MCF 10A (cell line): Measurements from ENCODE around the gene HORMAD2. TPM values are rescaled to one million over a fixed set of nuclear protein-coding genes. Genes with fewer than 3 reads are reported as not detected.
"Not testable (repeated sequence)": the region's sequence is repeated elsewhere in the genome, so short reads cannot be mapped to it uniquely, and the experiment has no call there.

Experiments
- BruUV-seq: library from RNA; stranded (reverse); fragments of 400-500 nt; replicated peaks from 2 replicates; lab custom pipeline; 2021; lab: Mats Ljungman, UMichigan
- CTCF ChIA-PET: fragments of 300-600 bp; sonication (Branson Sonifier 250); formaldehyde crosslinking; extraction: SDS; loops from one replicate; lab custom pipeline; 2021; ENCODE audit warnings: antibody characterized with exemption, inconsistent platforms; lab: Yijun Ruan, JAX
- POLR2A ChIA-PET: fragments of 300-600, 350-650 bp; sonication (Branson Sonifier 250); formaldehyde crosslinking; extraction: SDS; loops from one replicate; lab custom pipeline; 2020; ENCODE audit warnings: antibody characterized with exemption, inconsistent platforms; lab: Yijun Ruan, JAX
- DNase-seq: peaks from one replicate; pipeline ENCODE4 v3.0.0-alpha.2; 2018; ENCODE audit not compliant: unreplicated experiment
- H3K27ac Mint-ChIP-seq: one replicate; pipeline ENCODE4 v1.8.0; 2022; ENCODE audit warnings: mild to moderate bottlenecking, low read depth, mixed read lengths; ENCODE audit not compliant: unreplicated experiment
- H3K27me3 Mint-ChIP-seq: one replicate; pipeline ENCODE4 v1.8.0; 2022; ENCODE audit warnings: mixed read lengths; ENCODE audit not compliant: insufficient read depth, unreplicated experiment
- H3K36me3 Mint-ChIP-seq: one replicate; pipeline ENCODE4 v1.8.0; 2022; ENCODE audit warnings: mild to moderate bottlenecking, moderate library complexity, mixed read lengths; ENCODE audit not compliant: insufficient read depth, unreplicated experiment
- H3K4me1 Mint-ChIP-seq: one replicate; pipeline ENCODE4 v1.8.0; 2022; ENCODE audit warnings: mixed read lengths; ENCODE audit not compliant: insufficient read depth, unreplicated experiment
- H3K4me3 Mint-ChIP-seq: one replicate; pipeline ENCODE4 v1.8.0; 2022; ENCODE audit warnings: mild to moderate bottlenecking, moderate library complexity, mixed read lengths; ENCODE audit not compliant: unreplicated experiment
- H3K9me3 Mint-ChIP-seq: one replicate; pipeline ENCODE4 v1.8.0; 2022; ENCODE audit warnings: mixed read lengths; ENCODE audit not compliant: unreplicated experiment
- intact Hi-C: fragments of 100-400 bp; cut with micrococcal nuclease; formaldehyde crosslinking; loops from 2 replicates; pipeline ENCODE4 v1.14.1; 2022
- total RNA-seq: library from RNA; stranded (reverse); gene quantifications from 2 replicates; pipeline ENCODE4 v1.2.3, GENCODE V29; 2022
- TF ChIP-seq, protein P1 (sequence below): fragments of 200-600 bp; IDR thresholded peaks from one replicate; pipeline ENCODE4 v1.8.0; 2022; ENCODE audit warnings: antibody characterized with exemption, mild to moderate bottlenecking; ENCODE audit not compliant: unreplicated experiment

The HORMAD2 gene
- total RNA-seq, 1 experiment from 2014 or later, result not detected

DNA sequence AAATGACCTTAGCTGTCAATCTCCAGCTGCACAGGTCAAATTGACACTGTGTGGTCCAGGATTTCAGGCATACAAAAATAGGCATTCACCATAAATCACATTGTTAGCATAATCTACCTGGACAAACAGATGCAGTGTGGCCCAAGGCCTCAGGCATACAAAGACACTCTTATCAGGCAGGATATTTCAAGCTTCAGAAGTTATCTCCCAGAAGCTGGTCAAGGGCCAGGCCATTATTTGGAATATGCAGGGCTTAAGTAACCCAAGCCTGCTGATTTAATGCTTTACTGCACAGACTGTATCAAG is 25.5 kb upstream of the HORMAD2 start:
- BruUV-seq, result no TSS peak
- H3K27ac Mint-ChIP-seq, result no peak overlapping the region
- H3K36me3 Mint-ChIP-seq, result no peaks in the 10 kb centered on the region
- DNase-seq, result no peak
- CTCF ChIA-PET, result interaction anchor here (0.5 to 1.3 kb wide), 4 partner anchors 11 to 436 kb away, joined by 3 read pairs; no protein-coding TSS in a partner anchor
- H3K27me3 Mint-ChIP-seq, result no peaks in the 10 kb centered on the region
- H3K4me3 Mint-ChIP-seq, result no peak overlapping the region
- H3K9me3 Mint-ChIP-seq, result peaks cover 7% of the 10 kb centered on the region
- TF ChIP-seq, protein P1, sequence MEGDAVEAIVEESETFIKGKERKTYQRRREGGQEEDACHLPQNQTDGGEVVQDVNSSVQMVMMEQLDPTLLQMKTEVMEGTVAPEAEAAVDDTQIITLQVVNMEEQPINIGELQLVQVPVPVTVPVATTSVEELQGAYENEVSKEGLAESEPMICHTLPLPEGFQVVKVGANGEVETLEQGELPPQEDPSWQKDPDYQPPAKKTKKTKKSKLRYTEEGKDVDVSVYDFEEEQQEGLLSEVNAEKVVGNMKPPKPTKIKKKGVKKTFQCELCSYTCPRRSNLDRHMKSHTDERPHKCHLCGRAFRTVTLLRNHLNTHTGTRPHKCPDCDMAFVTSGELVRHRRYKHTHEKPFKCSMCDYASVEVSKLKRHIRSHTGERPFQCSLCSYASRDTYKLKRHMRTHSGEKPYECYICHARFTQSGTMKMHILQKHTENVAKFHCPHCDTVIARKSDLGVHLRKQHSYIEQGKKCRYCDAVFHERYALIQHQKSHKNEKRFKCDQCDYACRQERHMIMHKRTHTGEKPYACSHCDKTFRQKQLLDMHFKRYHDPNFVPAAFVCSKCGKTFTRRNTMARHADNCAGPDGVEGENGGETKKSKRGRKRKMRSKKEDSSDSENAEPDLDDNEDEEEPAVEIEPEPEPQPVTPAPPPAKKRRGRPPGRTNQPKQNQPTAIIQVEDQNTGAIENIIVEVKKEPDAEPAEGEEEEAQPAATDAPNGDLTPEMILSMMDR, result no peak
- H3K4me1 Mint-ChIP-seq, result peaks cover 9% of the 10 kb centered on the region
- intact Hi-C loops, result no loop called here
- POLR2A ChIA-PET, result no interaction called here

DNA sequence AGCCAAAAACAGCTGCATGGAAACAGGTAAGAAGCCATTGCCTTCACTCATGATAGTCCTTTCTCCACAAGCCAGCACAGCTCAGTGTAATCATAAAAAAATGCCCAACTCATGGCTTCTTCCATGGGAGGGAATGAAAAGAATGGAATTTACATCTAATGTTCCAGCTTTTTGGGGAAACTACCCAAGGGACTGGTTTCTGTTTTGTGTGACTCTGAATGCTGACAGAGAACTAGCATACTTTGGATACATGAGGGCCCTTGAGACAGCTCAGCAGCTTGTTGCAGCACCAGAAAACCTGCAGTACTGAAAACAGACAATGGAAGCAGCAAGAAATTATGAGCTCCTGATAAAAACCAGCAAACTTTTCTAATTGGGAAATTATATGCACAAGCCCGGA is 24.2 kb upstream of the HORMAD2 start:
- no peaks in the 10 kb centered on the region for H3K36me3 Mint-ChIP-seq
- H3K4me3 Mint-ChIP-seq, result no peak overlapping the region
- TF ChIP-seq, protein P1, result no peak
- CTCF ChIA-PET, result interaction anchor here (0.6 kb wide), 1 partner anchor 430 kb away, joined by 3 read pairs; no protein-coding TSS in a partner anchor
- intact Hi-C loops, result no loop called here
- H3K27me3 Mint-ChIP-seq, result no peaks in the 10 kb centered on the region
- H3K4me1 Mint-ChIP-seq, result peaks cover 9% of the 10 kb centered on the region
- DNase-seq, result no peak
- BruUV-seq, result no TSS peak
- POLR2A ChIA-PET, result interaction anchor here (0.5 to 1.2 kb wide), 3 partner anchors 9 to 453 kb away, joined by 3 read pairs; no protein-coding TSS in a partner anchor
- H3K9me3 Mint-ChIP-seq, result peaks cover 7% of the 10 kb centered on the region
- H3K27ac Mint-ChIP-seq, result no peak overlapping the region

DNA sequence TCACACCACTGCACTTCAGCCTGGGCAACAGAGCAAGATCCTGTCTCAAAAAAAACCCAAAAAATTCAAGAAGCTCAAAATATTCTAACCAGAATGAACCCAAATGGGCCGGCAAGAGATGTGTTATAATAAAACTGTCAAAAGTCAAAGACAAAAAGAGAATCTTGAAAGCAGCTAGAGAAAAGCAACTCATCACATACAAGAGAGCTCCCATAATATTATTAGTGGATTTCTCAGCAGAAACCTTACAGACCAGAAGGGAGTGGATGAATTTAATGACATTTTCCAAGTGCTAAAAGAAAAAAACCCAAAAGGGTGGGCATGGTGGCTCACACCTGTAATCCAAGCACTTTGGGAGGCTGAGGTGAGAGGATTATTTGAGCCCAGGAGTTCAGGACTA is 22.9 kb upstream of the HORMAD2 start:
- ChIA-PET CTCF (interaction anchor here (0.9 kb wide), 1 partner anchor 367 kb away, joined by 3 read pairs; no protein-coding TSS in a partner anchor), POLR2A (interaction anchor here (1.4 kb wide), 1 partner anchor 20 kb away, joined by 5 read pairs; no protein-coding TSS in a partner anchor)
- peaks cover 9% of the 10 kb centered on the region for H3K4me1 Mint-ChIP-seq
- no peak overlapping the region for H3K27ac Mint-ChIP-seq
- H3K4me3 Mint-ChIP-seq, result no peak overlapping the region
- TF ChIP-seq, protein P1, result no peak
- H3K9me3 Mint-ChIP-seq, result peaks cover 7% of the 10 kb centered on the region
- DNase-seq, result no peak
- no peaks in the 10 kb centered on the region for H3K27me3 Mint-ChIP-seq
- BruUV-seq, result no TSS peak
- intact Hi-C loops, result no loop called here
- H3K36me3 Mint-ChIP-seq, result no peaks in the 10 kb centered on the region

DNA sequence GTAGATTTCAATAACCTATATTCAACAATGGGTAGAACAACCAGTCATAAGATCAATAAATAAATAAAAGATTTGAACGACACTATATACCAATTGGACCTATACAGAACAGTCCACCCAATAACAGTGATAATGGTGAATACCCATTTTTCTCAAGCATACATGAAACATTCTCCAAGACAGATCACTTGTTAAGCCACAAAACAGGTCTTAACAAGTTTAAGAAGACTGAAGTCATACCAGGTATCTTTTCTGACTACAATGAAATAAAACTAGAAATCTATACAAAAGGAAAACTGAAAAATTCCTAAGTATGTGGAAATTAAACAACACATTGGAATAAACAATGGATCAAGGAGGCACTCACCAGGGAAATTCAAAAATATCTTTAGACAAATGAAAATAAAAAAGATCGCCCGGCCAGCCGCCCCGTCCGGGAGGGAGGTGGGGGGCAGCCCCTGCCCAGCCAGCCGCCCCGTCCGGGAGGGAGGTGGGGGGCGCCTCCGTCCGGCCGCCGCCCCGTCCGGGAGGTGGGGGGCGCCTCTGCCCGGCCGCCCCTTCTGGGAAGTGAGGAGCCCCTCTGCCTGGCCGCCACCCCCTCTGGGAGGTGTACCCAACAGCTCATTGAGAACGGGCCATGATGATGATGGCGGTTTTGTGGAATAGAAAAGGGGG is 20.8 kb upstream of the HORMAD2 start:
- DNase-seq, POLR2A ChIA-PET, H3K27me3 Mint-ChIP-seq, BruUV-seq, intact Hi-C loops, CTCF ChIA-PET, H3K36me3 Mint-ChIP-seq, H3K4me3 Mint-ChIP-seq, H3K4me1 Mint-ChIP-seq, H3K27ac Mint-ChIP-seq: not testable (repeated sequence)
- H3K9me3 Mint-ChIP-seq, result peaks cover 17% of the 10 kb centered on the region

DNA sequence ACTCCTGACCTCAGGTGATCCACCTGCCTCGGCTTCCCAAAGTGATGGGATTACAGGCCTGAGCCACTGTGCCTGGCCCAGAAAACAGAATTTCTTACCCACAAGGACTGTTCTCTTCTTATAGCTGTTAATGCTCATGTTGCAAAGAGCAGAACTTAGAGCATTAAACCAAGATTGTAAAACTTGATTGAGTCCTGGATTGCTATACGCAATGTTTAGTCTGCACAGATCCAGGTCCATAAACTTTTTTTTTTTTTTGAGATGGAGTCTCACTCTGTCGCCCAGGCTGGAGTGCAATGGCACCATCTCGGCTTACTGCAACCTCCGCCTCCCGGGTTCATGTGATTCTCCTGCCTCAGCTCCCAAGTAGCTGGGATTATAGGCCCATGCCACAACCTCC is 19.2 kb upstream of the HORMAD2 start:
- DNase-seq, intact Hi-C loops: not testable (repeated sequence)
- CTCF ChIA-PET, result interaction anchor here (1.2 kb wide), 1 partner anchor 178 kb away, joined by 4 read pairs; the partner anchor contains the start of gene MTMR3

More for the DNA sequence above, 19.2 kb upstream of the HORMAD2 start:
- POLR2A ChIA-PET, result interaction anchor here (0.6 kb wide), 1 partner anchor 759 kb away, joined by 4 read pairs; no protein-coding TSS in a partner anchor
- H3K9me3 Mint-ChIP-seq, result peaks cover 18% of the 10 kb centered on the region
- not testable (repeated sequence) for H3K4me3 Mint-ChIP-seq, H3K36me3 Mint-ChIP-seq, H3K4me1 Mint-ChIP-seq, H3K27ac Mint-ChIP-seq, H3K27me3 Mint-ChIP-seq, BruUV-seq
